TTC549 (cell line): ENCODE measurements around the gene TET2.

Experiments used
- FAIRE-seq: peaks from 2 replicates; lab custom pipeline; 2012; peaks lifted over from hg19 to GRCh38; lab: Jason Lieb, UNC

TET2 gene

GRCh38 chr4:105236202-105236915, 89.7 kb downstream of the TET2 start:
- no peak for FAIRE-seq

DNA sequence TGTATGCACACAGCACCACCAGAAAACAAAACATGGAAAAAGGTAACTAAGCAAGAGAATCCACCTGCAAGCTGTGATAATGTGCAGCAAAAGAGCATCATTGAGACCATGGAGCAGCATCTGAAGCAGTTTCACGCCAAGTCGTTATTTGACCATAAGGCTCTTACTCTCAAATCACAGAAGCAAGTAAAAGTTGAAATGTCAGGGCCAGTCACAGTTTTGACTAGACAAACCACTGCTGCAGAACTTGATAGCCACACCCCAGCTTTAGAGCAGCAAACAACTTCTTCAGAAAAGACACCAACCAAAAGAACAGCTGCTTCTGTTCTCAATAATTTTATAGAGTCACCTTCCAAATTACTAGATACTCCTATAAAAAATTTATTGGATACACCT, 90.2 kb downstream of the TET2 start:
- FAIRE-seq = no peak

GRCh38 chr4:105240037-105240436, 93.4 kb downstream of the TET2 start:
- FAIRE-seq = no peak

GRCh38 chr4:105241451-105241850, 94.8 kb downstream of the TET2 start:
- no peak for FAIRE-seq

DNA sequence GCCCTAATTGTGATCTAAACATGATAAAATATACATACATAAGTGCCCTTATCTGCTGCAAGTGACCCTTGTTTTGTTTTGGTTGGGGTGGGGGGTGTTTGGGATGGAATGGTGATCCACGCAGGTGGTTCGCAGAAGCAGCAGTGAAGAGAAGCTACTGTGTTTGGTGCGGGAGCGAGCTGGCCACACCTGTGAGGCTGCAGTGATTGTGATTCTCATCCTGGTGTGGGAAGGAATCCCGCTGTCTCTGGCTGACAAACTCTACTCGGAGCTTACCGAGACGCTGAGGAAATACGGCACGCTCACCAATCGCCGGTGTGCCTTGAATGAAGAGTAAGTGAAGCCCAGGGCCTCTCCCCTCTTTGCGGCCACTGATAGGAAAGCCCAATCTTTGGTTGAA, 96.8 kb downstream of the TET2 start:
- FAIRE-seq = no peak

- no peak for FAIRE-seq
These were observed 100.0 kb downstream of the TET2 start for GRCh38 chr4:105246712-105247111.

DNA sequence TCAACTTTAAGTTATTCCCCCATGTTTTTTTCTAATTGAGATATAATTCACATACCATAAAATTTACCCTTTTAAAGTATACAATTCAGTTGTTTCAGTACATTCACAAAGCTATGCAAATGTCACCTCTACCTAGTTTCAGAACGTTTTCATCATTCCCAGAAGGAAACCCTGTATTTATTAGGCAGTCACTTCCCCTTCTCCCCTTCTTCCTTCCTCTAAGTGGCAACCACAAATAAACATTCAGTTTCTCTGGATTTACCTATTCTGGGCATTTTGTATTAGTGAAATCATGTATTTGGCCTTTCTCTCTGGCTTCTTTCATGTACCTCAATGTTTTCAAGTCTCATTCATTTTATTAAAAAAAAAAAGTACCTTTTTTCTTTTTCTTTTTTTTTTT, 101.9 kb downstream of the TET2 start:
- no peak for FAIRE-seq

GRCh38 chr4:105257817-105258495, 111.3 kb downstream of the TET2 start:
- no peak for FAIRE-seq

- no peak for FAIRE-seq
These were observed 119.0 kb downstream of the TET2 start for GRCh38 chr4:105265689-105266088.

GRCh38 chr4:105267280-105267679, 120.6 kb downstream of the TET2 start:
- no peak for FAIRE-seq

DNA sequence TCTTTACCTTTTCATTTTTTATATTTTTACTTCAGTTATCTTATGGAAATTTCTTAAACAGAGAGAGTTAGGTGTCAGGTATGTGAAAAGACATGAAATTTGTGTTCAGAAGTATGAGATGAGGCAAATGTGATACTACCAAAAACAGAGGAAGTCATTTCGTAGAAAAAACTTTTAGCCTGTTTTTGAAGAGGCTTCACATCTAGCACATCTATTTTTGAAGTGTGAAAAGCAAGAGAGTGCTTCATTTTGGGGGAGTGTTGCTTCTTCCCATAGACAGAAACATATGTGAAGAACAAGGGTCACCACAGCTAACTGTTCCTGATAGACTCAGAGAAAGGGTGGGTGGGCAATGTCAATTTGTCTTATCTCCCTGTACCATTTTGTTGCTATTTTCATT, 125.3 kb downstream of the TET2 start:
- no peak for FAIRE-seq

DNA sequence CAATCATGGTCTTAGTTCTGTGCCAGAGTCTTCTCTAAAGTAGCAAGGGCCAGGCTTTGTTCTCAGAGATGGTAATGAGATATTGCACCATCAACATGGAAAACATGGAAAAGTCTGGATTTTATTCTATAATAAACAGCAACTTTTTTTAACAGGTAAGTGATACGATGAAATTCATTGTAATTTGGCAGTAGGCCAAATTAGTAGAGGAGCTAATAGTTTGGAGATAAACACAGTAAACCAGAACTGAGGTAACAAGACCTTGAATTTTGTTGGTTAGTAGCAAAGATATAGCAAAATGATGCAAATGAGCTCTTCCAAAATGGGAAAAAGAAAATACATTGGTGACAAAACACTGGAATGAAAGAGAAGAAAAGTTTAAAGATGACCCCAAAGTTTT, 126.6 kb downstream of the TET2 start:
- no peak for FAIRE-seq

GRCh38 chr4:105274090-105274489, 127.4 kb downstream of the TET2 start:
- FAIRE-seq = no peak

DNA sequence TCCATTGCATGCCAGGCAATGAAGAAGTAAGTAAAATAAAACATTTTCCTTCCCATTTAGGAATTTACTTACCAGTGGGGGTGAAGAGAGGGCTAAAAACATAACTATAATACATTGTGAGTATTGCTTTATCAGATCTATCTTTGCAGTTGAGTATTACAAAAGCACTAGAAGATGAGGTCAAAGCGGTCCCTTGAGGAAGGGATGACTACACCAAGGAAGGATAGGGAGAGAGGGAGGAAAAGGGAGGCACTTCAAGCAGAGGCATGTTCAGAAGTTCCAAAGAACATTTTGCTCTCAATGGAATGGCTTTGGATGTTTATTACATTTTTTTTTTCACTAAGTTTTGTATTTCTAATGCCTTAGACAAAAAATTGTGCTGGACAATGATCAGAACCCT, 127.8 kb downstream of the TET2 start:
- FAIRE-seq = no peak

DNA sequence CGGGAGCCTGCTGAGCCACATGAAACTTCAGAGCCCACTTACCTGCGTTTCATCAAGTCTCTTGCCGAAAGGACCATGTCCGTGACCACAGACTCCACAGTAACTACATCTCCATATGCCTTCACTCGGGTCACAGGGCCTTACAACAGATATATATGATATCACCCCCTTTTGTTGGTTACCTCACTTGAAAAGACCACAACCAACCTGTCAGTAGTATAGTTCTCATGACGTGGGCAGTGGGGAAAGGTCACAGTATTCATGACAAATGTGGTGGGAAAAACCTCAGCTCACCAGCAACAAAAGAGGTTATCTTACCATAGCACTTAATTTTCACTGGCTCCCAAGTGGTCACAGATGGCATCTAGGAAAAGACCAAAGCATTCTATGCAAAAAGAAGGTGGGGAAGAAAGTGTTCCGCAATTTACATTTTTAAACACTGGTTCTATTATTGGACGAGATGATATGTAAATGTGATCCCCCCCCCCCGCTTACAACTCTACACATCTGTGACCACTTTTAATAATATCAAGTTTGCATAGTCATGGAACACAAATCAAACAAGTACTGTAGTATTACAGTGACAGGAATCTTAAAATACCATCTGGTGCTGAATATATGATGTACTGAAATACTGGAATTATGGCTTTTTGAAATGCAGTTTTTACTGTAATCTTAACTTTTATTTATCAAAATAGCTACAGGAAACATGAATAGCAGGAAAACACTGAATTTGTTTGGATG, 129.9 kb downstream of the TET2 start:
- no peak for FAIRE-seq

- no peak for FAIRE-seq
These were observed 131.0 kb downstream of the TET2 start for GRCh38 chr4:105277702-105278101.

- FAIRE-seq = no peak
These were observed 132.6 kb downstream of the TET2 start for GRCh38 chr4:105279314-105279713.

GRCh38 chr4:105280338-105281123, 133.9 kb downstream of the TET2 start:
- FAIRE-seq = no peak

DNA sequence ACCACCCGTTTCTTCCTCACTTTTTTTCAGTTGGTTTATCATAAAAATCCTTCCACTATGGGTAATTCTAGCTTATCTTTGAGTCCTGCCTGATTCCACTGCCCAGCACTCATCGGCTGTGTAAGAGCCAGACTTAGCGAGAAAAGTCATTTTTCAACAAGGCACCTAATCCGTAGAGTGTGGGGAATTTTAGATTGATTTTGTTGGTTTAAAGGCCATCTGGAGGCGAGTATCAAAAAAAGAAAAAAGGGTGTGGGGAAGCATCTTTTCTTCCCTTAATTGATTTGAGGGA, 134.4 kb downstream of the TET2 start:
- no peak for FAIRE-seq

GRCh38 chr4:105282489-105282888, 135.8 kb downstream of the TET2 start:
- FAIRE-seq = no peak

DNA sequence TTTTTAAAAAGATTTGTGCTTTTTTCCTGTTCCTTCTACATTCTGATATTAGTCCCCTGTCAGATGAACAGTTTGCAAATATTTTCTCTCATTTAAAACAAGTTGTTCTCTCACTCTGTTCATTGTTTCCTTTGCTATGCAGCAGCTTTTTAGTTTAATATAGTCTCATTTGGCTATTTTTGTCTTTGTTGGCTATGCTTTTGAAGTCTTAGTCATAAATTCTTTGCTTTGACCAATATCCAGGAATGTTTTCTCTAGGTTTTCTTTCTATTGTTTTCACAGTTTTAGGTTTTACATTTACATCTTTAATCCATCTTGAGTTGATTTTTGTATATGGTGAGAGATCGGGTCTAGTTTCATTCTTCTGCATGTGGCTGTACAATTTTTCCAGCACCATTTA, 136.8 kb downstream of the TET2 start:
- FAIRE-seq = no peak

- no peak for FAIRE-seq
These were observed 141.4 kb downstream of the TET2 start for GRCh38 chr4:105288121-105288520.

- FAIRE-seq = no peak
These were observed 145.2 kb downstream of the TET2 start for GRCh38 chr4:105291925-105292324.
